Hematopoietic multipotent progenitor cell treated with erythropoietin and hydrocortisone succinate and interleukin-3 and kit ligand, for 15 days (in vitro differentiated cells): Measurements from ENCODE around the gene LRMDA.

Experiments
- DNase-seq: peaks from one replicate; pipeline ENCODE4 v3.0.0-alpha.2; 2015; ENCODE audit warnings: low spot score

The LRMDA gene

GRCh38 chr10:76086761-76087639 is 655.6 kb downstream of the LRMDA start:
- no peak for DNase-seq

DNA sequence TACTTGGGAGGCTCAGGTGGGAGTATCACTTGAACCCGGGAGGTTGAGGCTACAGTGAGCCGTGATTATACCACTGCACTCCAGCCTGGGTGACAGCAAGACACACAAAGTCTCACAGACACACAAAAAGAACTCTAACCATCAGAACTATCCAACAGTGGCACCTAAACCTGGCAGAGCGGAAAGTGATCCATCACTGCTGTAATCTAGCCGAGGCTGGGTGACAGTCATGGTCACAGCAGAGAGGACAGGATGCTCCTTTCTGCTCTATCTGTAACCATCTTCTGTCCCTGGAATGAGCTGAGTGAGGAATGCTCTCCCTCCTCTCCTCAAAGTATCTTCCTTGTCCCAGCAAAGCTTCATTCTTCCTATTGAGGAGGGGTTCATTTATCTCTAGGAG is 656.6 kb downstream of the LRMDA start:
- no peak for DNase-seq

DNA sequence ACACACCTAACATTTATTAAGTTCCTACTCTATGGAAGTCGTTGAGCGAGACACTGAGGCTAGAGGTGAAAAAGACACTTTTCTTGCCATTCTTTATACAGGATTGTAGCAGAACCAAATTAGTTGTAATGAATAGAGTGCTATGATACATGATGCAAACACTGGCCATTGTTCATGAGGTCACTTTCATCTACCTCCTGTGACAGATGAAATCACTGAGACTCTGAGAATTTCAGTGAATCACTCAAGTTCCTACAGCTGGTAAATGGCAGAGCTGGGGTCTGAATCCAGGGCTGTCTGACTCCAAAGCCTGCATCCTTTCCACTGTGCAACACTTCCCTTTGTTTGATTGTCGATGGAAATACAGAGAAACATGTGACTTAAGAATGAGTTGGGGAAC is 657.6 kb downstream of the LRMDA start:
- DNase-seq: no peak

DNA sequence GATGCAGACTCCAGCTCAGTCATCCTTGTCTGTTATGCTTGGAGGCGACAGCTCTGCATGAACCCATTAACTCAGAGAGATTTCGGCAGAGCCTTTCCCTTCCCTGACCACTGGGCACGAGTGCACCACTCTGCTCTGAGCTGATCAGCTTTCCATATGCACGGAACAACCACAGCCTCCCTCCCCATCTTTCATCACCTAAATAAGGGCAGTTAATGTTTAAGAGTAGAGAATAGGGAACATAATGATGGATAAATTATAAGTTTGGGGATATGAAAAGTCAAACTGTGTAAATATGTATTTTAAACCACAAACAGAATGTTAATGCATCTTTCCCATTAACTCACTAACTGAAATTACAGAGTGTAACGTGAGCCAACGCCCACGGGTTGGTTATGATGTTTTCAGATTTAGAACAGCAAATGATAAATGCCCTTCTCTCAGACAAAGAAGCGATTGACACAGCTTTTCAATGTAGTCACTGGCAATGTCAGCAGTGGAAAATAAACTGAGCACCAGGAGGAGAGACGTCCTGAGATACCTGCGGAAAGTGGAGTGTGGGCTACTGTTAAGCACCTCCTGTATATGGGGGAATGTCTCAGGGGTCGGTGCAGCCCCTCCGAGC is 658.2 kb downstream of the LRMDA start:
- no peak for DNase-seq

DNA sequence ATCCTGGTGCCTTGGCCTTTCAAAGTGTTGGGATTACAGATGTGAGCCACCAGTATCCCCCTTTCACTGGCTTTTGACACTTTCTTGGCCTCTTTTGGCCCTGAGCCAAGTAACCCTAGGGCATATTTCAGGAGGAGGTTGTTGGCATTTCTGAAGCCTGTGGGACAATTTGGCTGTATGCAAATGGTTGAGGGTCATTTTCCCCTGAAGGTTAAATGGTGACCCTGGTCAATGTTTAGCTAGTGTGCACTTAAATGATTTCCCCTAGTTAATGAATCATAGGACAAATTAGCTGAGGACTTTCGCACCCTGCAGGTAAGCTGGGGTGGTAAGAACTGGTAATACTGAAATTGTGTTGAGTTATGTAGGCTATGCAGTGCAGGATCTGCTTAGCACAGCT is 660.5 kb downstream of the LRMDA start:
- DNase-seq: no peak

- DNase-seq: no peak
Observed at GRCh38 chr10:76106611-76107010, 675.2 kb downstream of the LRMDA start.

DNA sequence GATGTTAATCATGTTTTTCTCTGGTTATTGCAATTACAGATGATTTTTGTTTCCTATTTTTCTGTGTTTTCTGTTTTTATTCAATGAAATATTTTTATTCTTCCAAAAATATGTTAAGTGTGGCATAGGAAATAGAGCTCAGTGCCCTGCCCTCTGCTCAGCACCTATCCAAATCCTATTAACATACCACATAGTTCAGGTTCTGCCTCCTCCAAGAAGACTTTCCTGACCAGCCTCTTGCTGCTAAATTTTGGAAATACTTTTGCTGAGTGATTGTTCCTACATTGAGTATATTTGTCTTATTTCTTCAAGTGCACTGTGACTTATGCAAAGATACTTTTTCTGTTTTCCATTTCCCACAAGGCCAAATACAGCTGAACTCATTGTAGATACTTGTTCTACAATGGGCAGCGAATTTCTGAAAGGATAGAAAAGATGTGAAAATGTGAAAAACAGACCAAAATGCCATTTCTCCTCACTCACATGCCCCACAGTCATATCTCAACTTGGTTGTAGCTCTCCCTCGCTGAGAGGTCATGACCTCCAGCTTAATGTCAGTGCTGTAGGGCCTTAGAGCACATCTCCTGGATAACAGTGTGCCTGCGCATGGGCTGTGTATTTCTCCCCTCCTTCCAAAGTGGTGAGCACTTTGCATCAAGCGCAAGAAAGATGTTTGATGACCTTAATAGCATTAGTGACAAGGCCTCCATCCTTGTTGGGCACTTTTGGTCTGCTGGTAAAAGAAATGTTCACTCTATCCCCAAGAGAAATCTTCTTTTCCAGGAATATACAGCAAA is 677.3 kb downstream of the LRMDA start:
- no peak for DNase-seq

DNA sequence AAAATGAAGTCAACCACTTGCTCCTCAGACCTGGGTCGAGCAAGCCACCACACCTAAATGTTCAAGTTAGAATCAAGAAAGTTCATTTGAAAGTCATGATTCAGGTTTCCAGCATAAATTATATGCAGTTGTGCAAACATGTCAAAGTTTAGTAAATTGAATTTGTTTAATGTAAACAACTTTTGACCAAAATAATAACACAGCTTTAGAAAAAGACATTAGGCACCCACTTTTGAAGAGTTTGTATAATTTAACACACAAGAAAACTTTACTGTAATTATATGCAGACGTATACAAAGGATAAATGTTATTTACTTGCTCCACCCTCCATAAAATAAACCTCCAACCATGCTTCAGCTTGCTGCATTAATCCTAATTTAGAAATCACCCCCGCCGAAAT is 680.0 kb downstream of the LRMDA start:
- no peak for DNase-seq

GRCh38 chr10:76111986-76112825 is 680.8 kb downstream of the LRMDA start:
- DNase-seq: no peak

DNA sequence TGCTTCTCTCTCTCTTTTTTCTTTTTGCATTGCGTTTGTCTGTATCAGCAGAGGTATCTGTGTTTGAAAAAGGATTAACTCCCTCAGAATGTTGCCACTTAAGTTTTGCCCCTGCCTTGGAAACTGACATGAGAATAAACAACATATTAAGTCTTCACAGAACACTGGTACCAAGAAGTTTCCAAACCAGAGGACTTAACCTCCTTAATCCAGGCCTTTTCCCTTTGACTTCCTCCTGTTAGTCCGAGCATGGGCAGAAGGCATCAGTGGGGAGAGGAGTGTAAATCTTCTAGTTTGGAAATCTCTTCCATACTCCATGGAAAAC is 681.4 kb downstream of the LRMDA start:
- DNase-seq: no peak

DNA sequence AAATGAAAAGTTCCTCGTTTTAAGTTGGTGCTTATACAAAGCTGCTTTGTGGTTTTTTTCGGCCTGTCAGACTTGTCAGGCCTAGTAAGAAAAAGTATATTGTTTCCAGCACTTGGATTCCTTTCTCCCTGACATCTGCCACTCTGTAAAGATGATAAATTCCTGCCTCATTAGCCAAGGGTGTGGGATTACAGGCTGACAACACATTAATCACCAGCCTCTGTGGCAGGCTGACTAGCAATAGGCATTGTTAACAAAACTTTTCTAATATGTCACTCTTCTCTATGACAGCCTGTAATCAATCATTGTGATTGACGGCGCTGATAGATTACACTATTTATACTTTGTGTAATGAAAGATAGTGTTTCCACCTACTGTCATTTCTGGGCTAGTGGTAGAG is 682.5 kb downstream of the LRMDA start:
- DNase-seq: no peak

DNA sequence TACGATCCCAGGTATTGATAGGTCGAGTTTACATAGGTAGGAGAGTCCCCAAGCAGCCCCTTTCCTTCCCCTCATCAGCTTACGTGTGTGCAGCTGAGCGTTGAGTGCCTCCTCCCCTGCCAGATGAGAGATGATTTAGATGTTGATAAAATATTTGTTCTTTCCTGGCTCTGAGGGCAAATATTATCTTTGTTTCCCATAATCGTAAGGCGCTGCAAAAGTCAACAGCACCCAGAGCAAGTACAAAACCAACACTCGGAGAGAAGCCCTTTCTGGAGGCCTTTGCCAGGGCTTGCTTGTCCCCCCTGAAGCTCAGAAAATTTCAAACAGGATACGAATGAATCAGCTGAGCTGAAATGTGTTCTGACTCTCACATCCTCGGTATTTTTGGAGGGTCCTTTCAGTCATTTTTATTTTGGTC is 683.2 kb downstream of the LRMDA start:
- DNase-seq: no peak

- DNase-seq: no peak
Observed at GRCh38 chr10:76115131-76115470, 683.7 kb downstream of the LRMDA start.

- DNase-seq: no peak
Observed at GRCh38 chr10:76115471-76116155, 684.2 kb downstream of the LRMDA start.

DNA sequence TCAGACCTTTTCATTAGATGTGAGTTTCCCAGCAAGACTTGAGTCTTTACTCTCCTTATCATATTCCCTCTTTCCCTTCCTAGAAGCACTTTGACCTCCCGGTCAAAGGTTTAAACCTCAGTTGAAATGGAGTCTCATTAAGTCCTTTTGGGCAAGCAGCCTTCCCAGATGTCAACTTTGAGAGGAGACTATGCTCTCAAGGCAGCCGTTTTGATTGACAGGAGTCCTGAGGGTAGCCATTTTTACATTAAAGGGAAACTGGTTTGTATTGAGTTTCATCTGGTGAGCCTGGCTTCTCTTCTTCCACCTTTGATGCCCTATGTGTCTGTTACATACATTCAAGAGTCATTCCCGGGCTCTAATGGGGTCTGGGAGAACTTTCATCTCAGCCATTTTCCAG is 685.1 kb downstream of the LRMDA start:
- DNase-seq: no peak

DNA sequence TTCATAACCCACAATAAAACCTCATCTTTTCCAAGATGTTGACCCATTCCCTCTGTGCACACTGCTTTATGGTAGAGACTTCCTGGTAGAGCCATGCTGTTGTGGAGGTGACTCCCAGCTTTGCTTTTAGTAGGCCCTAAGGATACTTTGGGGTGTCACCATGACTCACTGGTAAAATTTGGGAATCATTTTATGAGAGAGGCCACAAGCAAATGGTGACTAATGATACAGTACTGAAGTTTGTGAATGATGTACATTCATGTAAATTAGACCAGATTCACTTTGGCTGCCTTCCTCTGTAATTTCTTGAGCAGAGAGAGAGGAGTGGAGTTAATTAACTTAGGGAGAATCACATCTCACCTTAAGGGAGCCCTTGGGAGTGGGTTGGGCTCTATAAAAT is 686.5 kb downstream of the LRMDA start:
- DNase-seq: no peak

GRCh38 chr10:76119036-76119435 is 687.6 kb downstream of the LRMDA start:
- DNase-seq: no peak

DNA sequence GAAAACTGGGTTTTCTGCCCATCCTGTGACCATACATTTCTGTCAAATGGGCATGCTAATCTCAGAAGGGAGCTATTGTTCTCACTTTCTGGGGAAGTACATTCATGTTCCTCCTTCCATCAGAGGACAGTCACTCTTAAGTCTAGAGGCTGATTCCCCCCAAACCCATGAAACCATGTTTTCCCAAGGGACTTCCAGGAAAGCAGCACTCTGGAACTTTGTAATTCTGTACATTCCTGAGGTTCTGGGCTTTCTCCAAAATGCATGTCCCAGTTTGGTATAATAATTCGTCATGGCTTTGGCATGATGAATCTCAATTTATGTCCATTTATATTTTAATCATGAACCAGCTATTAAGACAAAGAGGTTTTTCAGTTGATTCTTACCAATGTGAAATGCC is 688.1 kb downstream of the LRMDA start:
- no peak for DNase-seq

DNA sequence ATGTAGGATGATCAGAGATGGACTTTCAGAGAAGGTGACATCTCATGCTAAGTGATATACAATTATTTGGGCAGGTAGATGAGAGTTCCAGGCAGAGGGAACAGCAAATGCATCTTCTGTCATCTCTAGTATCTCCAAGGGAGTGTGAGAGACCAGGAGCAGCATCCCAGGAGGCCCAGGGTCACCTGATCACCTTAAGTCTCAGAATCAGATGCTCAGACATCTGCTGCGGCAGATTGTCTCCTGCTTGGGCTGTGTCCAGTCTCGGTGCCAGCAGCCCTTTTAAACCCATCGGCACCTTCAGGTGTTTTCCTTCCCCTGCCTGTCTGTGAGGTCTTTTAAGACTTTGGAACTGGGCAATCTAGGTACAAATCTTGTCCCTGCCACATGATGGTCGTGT is 690.6 kb downstream of the LRMDA start:
- DNase-seq: no peak

GRCh38 chr10:76124280-76124679 is 692.9 kb downstream of the LRMDA start:
- no peak for DNase-seq

DNA sequence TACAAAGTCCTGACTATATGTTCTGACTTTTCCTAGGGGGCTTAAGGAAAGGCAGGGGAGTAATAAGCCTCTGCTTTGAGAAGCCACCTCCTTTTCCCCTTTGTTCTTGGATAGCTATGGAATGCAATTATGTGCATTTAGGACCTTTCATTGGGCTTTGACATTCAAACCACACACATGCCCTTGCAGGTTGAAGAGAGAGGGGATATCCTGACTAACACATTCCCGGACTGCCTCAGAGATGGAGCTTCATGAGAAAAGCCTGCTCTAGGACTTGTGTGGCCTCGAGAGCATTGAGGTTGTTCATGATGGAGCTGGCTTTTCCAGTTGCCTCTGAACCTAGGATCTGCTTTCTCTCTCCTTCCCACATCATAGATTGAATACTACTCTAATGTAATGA is 694.5 kb downstream of the LRMDA start:
- DNase-seq: no peak
